A172 (cell line): ENCODE results near the gene CCDC88C. TPM values are rescaled to one million over a fixed set of nuclear protein-coding genes. Genes with fewer than 3 reads are reported as not detected.

Experiments
- DNase-seq: peaks from one replicate; pipeline ENCODE4 v3.0.0-alpha.2; 2015; ENCODE audit warnings: low spot score
- total RNA-seq: library from RNA; depleted of rRNA; stranded (reverse); fragments of >200 nt; shearing (Covaris generic); gene quantifications from 2 replicates; pipeline ENCODE4 v1.2.3, GENCODE V29; 2014

The CCDC88C gene
- total RNA-seq, 1 experiment from 2014 or later = 4.7 TPM

GRCh38 chr14:91378930-91379578, 38.6 kb downstream of the CCDC88C start:
- DNase-seq = no peak

- peak; percentile 16 for DNase-seq
Observed at GRCh38 chr14:91377700-91378652, 39.6 kb downstream of the CCDC88C start.

- no peak for DNase-seq
Observed at GRCh38 chr14:91376547-91377477, 40.8 kb downstream of the CCDC88C start.

GRCh38 chr14:91375720-91376452, 41.7 kb downstream of the CCDC88C start:
- DNase-seq = no peak

GRCh38 chr14:91374879-91375702, 42.5 kb downstream of the CCDC88C start:
- no peak for DNase-seq

GRCh38 chr14:91374287-91374878, 43.2 kb downstream of the CCDC88C start:
- no peak for DNase-seq

- DNase-seq = peak; percentile 54
Observed at GRCh38 chr14:91373591-91374254, 43.9 kb downstream of the CCDC88C start.

GRCh38 chr14:91372671-91373495, 44.7 kb downstream of the CCDC88C start:
- DNase-seq = no peak

- DNase-seq = no peak
Observed at GRCh38 chr14:91371990-91372375, 45.6 kb downstream of the CCDC88C start.

GRCh38 chr14:91371011-91371989, 46.3 kb downstream of the CCDC88C start:
- DNase-seq = no peak

- no peak for DNase-seq
Observed at GRCh38 chr14:91369628-91370445, 47.8 kb downstream of the CCDC88C start.

- DNase-seq = no peak
Observed at GRCh38 chr14:91368776-91369416, 48.7 kb downstream of the CCDC88C start.

GRCh38 chr14:91367173-91368171, 50.1 kb downstream of the CCDC88C start:
- peak; percentile 83 for DNase-seq

- DNase-seq = no peak
Observed at GRCh38 chr14:91366749-91367148, 50.9 kb downstream of the CCDC88C start.
